GM19438 (cell line): ENCODE measurements around the gene SBK3.
"Not testable (repeated sequence)": the region's sequence is repeated elsewhere in the genome, so short reads cannot be mapped to it uniquely, and the experiment has no call there.

Experiments
- ATAC-seq: cut with Tn5 transposase; IDR thresholded peaks from one replicate; pipeline ENCODE4 v1.9.1; 2021; ENCODE audit warnings: low read depth; ENCODE audit not compliant: unreplicated experiment

The SBK3 gene

GRCh38 chr19:55543567-55543966 is 1.8 kb downstream of the SBK3 start:
- ATAC-seq: no peak

GRCh38 chr19:55542292-55542855 is 3.0 kb downstream of the SBK3 start:
- no peak for ATAC-seq

DNA sequence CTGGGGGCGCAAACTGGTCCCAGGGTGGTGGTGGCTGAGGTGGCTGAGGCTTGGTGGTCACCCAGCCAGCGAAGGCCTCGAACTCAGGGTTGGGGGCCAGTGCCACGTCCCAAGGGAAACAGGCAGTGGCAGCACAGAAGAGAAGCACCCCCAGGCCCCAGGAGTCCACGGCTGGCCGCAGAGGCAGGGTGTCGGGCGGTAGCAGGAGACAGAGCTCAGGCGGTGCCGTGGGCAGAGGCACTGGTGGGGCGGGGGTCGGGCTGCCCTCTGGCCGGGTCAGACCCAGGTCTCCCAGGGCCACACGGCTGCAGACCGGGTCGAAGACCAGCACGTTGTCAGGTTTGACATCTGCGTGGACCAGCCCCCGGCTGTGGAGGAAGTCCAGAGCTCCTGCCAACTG is 4.3 kb downstream of the SBK3 start:
- no peak for ATAC-seq

DNA sequence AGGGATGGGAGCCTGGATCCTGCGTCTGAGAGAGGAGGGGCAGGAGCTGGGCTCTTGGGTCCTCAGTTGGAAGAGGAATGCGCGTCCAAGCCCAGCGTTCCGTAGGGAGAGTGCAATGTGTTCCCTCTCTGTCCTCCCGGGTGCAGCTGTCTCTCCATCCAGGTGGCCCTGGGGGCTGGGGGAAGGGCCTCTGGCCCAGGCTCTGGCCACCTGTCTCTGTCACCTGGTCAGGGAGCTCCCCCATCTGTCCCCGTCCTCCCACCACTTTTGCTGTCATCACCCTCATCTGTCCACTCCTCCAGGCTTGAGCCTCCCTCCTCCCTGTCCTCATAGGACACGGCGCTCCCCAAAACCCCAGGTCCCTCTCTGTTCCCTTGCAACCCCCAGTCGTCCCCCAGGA is 4.7 kb downstream of the SBK3 start:
- no peak for ATAC-seq

DNA sequence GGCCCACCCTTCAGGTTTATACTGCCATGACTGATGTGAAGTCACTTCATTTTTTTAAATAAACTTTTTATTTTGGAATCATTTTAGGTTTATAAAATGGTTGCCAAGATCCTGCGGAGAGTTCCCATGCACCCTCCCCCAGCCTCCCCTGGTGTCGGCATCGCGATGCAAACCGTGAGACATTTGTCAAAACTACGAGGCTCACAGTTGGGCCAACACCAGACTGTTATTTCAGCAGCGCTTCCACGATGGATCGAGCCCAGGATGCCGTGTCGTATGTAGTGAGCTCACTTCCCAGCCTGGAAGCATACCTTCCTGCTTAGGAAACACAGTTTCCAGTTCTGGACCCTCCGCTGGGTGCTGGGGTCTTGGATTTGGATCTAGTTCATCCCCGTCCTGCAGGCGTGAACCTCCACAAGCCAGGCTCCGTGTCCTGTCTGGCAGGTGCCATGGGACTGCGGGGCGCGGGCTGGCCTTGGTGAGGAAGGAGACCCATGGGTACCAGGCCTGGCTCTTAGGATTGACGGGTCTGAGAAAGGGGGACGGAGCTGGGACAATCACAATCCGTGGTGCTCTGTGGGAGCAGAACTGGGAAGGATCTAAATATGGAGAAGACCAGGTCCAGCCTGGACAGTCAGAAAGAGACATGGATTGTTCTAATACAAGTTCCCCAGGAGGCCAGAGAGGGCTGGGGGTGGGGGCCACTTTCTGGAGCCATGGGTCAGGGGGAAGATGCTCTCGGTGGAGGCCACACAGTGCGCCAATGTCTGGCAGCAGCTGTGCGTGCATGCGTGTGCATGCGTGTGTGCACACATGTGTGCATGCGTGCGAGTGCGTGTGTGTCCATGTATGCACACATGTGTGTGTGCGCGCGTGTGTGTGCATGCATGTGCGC is 6.0 kb downstream of the SBK3 start:
- ATAC-seq: no peak

- ATAC-seq: no peak
Measured at GRCh38 chr19:55538132-55538531, 7.2 kb downstream of the SBK3 start.

DNA sequence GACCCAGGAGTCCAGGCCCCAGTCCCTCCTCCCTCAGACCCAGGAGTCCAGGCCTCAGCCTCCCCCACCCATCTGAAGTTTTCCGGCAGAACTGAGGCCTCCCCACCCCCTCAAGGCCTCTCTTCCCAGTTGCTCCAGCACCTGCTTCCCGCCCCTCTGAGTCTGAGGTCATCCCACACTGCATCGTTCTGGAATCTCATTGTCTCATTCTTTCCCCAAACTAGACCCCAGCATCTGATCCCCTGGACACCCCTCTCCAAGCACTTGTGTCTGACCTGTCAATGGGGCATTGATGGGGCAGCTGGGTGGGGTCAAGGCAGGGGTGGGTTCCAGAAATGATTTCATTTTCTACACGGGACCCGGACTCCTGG is 7.6 kb downstream of the SBK3 start:
- no peak for ATAC-seq

GRCh38 chr19:55536951-55537740 is 8.2 kb downstream of the SBK3 start, which contains the start of gene SBK2:
TSS of gene SBK2 (minus strand) at chr19:55537133. CDS start at chr19:55536294, 839 bp downstream.
- ATAC-seq: no peak

- no peak for ATAC-seq
Measured at GRCh38 chr19:55536366-55536765, 9.0 kb downstream of the SBK3 start.

DNA sequence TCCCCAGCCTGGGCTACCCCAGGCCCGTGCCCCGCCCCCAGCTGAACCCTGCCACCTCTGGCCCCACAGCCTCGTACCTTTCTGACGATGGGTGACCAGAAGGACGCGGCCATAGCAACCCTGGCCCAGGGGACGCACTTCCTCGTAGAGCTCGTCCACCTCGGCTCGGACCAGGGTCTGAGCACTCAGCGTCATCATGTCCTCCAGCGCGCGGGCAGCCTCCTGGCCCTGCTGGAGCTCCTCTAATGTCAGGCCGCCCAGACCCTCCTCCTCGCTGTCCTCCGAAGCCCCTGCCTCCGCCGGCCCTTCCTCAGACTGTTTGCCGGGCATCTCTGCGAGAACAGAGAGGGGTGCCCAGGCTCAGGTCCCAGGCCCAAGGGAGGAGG is 9.4 kb downstream of the SBK3 start:
- ATAC-seq: no peak

DNA sequence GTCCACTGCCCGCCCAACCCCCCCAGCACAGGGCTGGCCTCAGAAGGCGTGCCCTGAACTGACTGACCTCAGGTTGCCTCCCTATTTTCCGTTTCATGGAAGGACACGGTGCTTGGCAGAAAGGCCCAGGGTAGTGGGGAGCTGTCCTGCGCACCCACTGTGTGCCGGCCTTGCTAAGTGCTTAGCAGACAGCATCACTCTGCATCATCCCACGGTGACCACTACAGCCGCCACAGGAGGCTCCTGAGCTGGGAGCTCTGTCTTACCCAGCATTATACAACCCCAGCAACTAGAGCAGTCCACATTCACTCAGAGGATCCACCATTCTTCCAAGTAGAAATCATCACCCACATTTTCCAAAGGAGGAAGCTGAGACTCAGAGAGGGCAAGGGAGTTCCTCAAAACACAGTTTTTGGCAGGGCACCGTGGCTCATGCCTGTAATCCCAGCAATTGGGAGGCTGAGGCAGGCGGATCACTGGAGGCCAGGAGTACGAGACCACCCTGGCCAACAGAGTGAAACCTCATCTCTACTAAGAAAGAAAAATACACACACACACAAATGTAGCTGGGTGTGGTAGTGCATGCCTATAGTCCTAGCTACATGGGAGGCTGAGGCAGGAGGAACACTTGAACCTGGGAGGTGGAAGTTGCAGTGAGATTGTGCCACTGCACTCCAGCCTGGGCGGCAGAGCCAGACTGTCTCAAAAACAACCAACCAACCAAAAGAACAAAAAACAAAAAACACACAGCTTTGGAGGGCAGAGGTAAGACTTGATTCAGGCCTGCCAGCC is 10.0 kb downstream of the SBK3 start:
- ATAC-seq: no peak

DNA sequence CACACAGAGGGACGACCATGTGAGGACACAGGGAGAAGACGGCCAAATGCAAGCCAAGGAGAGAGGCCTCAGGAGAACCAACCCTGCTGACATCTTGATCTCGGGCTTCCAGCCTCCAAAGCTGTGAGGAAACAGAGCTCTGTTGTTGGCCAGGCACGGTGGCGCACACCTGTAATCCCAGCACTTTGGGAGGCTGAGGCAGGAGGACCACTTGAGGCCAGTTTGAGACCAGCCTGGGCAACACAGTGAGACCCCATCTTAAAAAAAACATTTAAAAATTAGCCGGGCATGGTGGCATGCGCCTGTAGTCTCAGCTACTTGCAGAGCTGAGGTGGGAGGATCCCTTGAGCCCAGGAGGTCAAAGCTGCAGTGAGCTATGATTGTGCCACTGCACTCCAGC is 11.1 kb downstream of the SBK3 start:
- ATAC-seq: not testable (repeated sequence)

DNA sequence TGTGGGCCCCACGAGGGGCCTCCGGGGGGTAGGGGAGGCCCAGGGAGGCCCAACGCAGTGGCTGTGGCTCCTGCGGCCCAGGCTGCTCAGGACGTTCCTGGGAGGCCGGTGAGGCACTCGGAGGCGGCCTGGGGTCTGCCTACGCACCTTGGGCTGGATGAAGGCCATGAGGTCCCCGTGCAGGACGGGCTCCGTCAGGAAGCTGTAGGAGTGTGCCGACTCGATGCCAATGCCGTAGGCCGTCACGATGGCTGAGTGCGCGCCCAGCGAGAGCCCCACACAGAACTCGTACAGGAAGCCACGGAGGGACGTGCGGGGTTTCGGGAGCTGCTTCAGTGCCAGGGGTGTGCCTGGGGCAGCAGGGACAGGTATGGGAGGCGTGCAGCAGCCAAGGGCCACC is 14.3 kb downstream of the SBK3 start:
- ATAC-seq: no peak

DNA sequence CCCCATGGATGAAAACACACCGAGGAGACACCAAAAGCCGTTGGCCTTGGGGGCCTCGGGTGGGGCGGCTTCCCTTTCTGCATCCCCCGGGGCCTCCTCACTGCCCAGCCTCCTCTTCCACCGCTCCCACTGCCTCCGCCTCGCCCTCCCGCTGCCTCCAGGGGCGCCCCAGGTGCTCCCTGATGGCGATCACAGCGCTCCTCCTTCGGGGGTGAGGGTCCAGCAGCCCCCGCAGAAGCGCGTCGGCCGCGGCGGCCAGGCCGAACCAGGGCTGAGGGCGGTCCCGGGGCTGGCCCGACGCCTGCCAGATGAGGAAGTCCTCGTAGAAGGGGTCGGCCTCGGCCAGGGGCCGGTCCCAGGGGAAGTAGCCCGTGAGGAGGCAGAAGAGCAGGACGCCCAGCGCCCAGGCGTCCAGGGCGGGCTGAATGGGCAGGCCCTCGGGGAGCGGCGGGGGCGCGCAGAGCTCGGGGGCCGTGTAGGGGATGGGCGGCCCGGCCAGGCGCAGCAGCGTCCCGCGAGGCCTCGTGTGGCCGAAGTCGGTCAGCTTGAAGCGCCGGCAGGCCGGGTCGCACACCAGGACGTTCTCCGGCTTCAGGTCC is 15.6 kb downstream of the SBK3 start:
- no peak for ATAC-seq

DNA sequence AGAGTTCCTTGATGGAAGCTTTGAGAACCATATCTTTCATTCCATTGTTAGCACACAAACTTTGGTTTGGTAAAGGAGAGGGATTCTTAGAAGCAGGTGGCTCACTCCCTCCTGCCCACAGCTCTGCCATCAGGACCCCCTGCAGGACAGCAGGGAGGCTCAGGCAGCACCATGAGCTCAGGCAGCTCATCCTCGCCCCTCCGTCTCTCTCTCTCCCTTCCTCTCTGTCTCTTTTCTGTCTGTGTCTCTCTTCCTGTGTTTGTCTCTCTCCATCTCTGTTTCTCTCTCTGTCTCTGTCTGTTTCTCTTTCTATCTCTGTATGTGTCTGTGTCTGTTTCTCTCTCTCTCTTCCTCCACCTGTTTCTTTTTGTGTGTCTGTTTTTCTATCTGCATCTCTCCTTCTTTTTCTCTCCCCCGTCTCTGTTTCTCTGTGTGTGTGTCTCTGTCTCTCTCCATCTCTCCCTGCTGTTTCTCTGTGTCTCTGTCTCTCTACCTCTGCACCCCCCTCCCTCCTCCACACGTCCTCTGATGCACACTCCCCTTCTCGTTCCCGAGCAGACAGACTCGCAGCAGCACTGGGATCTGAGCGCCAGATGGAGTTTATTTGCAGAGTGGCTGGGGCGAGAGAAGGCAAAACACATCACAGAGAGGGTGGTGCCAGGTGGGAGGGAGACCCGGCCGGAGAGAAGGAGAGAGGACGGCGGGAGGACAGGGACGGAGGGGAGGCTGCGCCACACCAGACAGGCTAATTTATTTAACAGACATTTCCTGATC is 17.1 kb downstream of the SBK3 start:
- ATAC-seq: no peak

- no peak for ATAC-seq
Measured at GRCh38 chr19:55527197-55528029, 17.9 kb downstream of the SBK3 start.

- ATAC-seq: no peak
Measured at GRCh38 chr19:55526216-55527196, 18.8 kb downstream of the SBK3 start.
